GM18520 (cell line): ENCODE measurements around the gene EMILIN1.
"Not testable (repeated sequence)": the region's sequence is repeated elsewhere in the genome, so short reads cannot be mapped to it uniquely, and the experiment has no call there.

Experiments
- ATAC-seq: cut with Tn5 transposase; IDR thresholded peaks from one replicate; pipeline ENCODE4 v1.9.1; 2021; ENCODE audit not compliant: unreplicated experiment

The EMILIN1 gene

DNA sequence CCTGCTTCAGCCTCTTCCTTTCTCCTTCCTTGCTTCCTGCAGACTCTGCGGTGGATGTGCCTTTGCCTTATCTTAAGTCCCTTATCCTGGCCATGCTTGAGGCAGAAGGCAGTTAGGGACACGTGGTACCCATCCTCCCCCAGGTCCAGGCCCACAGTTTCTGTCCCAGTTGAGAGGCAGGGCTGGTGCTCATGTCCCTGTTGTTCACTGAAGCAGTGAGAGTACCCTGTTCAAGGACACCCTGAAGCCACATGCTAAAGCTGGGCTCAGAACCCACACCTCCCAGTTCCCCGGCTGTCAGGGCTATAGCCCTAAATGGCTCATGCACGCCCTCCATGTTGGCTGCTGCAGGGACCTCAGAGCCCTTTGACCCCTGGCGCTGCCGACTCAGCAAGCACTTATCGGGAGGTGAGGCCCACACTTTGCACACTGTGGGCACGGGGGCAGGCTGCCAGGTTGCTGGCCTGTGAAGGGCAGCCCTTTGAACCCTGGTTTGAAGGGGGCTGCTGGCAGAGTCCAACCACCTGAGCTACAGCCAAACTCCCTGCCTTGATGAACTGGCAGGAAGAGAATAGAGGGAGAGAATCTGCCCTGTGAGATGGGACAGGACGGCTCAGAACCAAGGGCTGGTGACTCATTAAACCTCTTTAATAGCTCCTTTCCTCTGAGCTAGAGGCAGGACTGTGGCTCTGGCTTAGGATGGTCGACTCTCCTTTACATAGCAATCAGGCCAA is 14.4 kb downstream of the EMILIN1 start:
- no peak for ATAC-seq

DNA sequence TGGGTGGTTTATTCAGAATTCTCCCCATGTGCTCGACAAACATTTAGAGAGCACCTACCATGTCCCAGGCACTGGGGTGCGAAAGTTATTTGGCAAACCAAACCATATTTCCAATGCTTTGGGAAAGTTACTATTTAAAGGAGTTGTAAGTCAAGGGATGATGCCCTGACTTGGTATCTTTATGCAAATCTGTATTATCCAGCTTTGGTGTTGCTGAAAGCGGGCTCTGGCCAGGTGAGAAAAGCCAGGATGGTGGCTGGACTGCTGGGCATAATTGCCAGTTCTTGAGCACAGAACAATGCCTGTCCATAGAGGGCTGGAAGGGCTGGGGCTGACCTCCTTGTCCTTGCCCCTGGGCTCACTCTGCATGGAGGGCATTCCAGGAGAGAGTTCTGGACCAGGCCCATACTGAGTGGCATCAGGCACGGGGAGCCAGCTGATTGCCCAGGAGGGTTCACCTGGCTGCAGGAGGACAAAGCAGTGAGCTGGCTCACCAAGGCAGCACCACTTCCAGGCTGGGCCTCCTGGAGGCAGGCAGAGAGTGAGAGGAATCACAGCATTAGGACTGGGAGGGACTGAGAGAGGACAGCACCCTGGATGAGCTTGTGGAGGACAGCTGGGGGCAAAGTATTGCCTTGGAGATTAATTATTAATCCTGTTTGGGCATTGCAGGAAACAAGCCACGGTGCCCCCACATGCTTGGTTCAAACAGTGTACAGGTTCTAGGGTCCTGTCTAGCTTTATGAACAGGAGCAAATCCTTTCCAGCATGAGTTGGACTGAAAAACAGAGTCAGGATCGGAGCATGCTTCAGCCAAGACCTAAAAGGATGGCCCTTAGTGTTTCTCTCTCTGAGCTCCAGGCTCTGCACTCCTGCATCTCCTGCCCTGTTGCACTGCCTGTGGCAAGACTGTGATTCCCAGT is 15.3 kb downstream of the EMILIN1 start:
- ATAC-seq = no peak

DNA sequence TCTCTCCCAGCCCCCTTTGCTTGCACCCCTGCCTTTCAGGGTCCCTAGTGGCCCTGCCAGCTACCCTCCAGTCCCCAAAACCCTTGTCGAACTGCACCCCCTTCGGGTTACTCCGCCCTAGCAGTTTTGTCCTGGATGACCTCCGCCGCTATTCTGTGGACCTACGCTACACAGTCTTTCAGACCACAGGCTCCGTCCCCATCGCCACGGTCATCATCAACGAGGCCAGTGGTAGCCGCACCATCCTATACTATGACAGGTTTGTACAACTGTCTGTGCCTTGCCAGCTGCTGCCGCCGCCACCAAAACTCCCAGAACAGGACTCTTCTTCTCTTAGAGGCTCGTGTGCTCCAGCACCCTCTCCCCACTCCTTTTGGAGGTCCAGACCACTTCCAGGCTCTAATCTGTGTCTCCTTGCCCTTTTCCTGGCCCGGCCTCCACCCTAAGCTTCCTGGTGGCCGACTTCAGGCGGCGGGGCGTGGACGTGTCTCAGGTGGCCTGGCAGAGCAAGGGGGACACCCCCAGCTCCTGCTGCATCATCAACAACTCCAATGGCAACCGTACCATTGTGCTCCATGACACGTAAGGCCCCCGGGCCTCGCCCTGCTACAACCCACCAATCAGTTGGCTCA is 16.1 kb downstream of the EMILIN1 start:
- ATAC-seq = no peak

GRCh38 chr2:27095427-27095744 is 17.0 kb downstream of the EMILIN1 start:
- no peak for ATAC-seq

DNA sequence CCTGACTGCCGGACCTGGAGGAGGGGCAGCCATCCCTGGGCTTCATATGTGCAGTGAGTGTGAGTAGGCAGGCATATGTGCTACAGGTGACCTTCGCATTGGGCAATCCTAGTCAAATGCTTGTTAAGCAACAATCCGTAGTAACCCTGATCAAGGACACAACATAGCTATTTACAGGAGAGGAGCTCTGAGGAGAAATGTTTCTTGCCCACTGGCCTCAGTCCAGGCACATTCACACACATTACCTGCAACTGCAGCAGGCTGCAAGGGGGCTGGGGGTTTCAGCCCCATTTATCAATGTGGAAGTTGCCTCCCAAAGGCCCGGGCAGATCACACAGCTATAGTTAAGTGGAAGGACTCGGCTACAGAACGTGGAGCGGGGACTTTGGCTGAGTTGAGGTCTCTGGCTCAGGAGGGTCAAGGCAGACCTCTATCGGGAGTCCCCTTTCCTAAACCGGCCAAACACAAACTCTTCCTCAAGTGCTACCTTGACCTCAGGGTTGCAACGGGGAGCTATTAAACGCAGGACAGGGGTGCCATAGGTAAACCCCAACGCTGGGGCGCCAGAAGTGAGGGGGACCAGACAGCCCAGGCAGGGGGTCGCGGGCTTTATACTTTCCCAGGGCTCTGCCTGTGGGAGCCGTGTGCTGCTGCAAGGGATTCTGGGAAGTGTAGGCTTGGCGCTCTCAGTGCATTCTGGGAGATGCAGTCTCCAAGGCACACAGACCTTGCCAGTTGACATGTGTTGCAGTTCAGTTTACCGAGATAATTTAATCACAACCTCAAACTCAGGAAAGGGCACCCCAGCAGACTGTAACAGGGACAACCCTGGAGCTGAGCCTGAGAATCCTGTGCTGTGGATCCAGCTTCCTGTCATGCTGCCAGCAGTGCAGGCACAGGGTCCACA is 17.6 kb downstream of the EMILIN1 start:
- ATAC-seq = no peak

- no peak for ATAC-seq
Observed at GRCh38 chr2:27096748-27097297, 18.4 kb downstream of the EMILIN1 start.

DNA sequence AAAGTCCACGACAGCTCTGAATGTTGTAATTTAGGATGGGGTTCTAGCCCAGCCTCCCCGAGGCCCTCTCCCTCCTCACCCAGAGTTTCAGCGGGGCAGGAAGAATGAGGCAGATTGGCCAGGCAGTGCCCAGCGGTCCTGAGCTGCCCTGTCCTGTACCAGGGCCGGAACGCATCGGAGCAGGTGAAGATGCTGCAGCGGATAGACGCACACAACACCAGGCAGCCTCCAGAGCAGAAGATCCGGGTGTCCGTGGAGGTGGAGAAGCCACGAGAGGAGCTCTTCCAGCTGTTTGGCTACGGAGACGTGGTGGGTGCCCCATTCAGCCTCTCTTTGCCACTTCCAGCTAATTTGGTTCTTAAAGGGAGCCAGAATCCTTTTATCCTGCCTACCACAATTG is 18.9 kb downstream of the EMILIN1 start:
- ATAC-seq = no peak

- ATAC-seq = no peak
Observed at GRCh38 chr2:27099334-27099955, 21.0 kb downstream of the EMILIN1 start.

GRCh38 chr2:27100036-27100435 is 21.6 kb downstream of the EMILIN1 start:
- no peak for ATAC-seq

GRCh38 chr2:27102329-27102728 is 23.9 kb downstream of the EMILIN1 start:
- no peak for ATAC-seq

DNA sequence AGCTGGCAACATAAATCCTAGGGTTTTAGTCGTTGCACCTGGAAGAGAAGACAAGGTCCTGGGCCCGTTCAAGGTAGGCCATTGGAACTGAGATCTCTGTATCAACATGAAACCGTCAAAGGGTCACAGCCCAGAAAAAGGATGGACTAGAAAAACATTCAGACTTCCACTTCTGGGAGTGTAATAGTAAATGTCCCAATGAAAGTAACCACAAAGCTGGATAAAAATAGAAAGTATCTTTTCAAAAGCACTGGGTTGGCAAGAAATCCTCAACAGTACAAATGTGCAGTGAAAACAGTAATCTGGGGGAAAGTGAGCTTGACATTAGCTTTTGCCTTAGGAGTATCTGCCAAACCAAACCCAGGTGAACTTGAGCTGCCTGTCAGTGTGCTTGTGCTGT is 27.6 kb downstream of the EMILIN1 start:
- ATAC-seq = no peak

DNA sequence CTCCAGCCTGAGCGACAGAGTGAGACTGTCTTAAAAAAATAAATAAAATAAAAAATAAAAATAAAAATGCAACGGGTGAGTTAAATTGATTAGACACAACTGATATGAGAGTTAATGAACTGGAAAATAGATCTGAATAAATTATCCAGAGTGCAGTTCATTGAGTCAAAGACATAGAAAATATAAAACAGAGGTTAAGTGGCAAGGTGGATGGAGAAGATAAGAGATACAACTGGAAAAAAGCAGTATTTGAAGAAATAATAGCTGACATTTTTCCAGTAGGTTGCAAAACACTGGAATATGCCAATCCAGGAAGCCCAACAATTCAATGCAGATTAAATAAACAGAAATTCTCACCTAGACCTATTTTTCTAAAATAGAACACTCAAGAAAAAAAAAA is 29.8 kb downstream of the EMILIN1 start:
- no peak for ATAC-seq

- no peak for ATAC-seq
Observed at GRCh38 chr2:27109083-27109482, 30.7 kb downstream of the EMILIN1 start.

- ATAC-seq = not testable (repeated sequence)
Observed at GRCh38 chr2:27110603-27111352, 32.4 kb downstream of the EMILIN1 start.

- ATAC-seq = not testable (repeated sequence)
Observed at GRCh38 chr2:27111392-27112078, 33.1 kb downstream of the EMILIN1 start.

DNA sequence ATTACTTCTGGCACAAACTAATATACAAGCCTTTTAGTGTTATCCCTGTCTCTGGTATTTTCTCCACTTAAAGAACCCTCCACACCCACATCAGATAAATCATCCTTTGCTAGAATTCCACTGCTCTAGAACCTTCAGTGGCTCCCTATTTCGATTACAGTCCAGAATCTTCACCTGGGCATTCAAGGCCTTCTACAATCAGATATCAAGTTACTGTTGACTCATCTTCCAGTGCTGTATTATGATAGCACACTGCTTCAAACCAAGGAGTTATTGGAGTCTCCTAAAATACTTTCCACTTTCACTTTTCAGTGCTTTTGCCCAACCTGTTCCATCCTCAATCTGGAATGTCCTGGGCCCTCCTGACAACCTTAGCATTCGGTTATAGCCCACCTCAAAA is 37.1 kb downstream of the EMILIN1 start:
- no peak for ATAC-seq

GRCh38 chr2:27117995-27118524 is 39.6 kb downstream of the EMILIN1 start:
- ATAC-seq = no peak

DNA sequence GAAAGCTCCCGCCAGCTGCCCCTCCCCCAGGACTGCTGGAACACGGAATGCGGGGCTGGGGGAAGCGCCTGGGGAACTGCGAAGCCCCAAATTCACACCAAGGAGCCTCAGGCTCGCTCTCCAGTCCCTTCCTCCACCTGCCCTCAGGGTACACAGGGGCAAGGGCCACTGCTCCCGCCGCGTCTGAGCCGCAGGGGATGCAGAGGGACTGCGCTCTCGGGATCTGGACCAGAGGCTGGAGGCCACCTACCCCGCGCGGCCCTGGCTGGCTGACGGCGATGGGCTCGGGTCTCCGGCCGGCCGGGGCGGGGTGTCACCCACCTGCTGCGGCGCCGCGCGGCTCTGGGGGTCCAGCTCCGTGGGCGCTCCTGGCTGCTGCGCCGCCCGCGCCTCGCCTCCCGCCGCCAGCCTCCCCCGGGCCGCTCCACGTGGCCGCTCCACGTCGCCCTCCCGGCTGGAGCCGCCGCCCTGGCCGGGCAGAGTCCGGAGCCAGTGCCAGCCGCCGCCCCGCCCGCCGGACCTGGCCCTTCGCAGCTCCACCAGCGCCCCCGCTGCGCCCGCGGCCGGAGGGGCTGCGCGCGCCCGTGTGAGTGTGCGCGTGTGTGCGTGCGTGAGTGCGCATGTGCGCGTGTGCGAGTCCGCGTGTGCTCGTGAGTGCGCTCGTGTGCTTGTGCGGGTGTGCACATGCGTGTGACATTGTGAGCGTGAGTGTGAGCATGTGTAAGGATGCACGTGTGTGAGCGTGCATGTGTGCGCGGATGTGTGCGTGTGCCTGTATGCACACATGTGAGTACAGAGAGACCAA is 40.3 kb downstream of the EMILIN1 start, which contains the start of gene CGREF1:
CGREF1 (minus strand) TSS at position 604 of the 805 bp plus-strand sequence. CDS start 14,762 bp downstream, outside the sequence.
- ATAC-seq = no peak
